ENCODE measurements around the gene EFHD2. TPM values are rescaled to one million over a fixed set of nuclear protein-coding genes. Genes with fewer than 3 reads are reported as not detected.
"Not testable (repeated sequence)": the region's sequence is repeated elsewhere in the genome, so short reads cannot be mapped to it uniquely, and the experiment has no call there.

The EFHD2 gene
- total RNA-seq, 1 donor from 2014 or later: 20.2 TPM

- peak; percentile 43 to 45 for DNase-seq (ENCODE audit: low read depth in 2 of 2)
Observed at GRCh38 chr1:15412175-15412800, 2.6 kb downstream of the EFHD2 start.

GRCh38 chr1:15412843-15413242 is 3.2 kb downstream of the EFHD2 start:
- peak; percentile 38 to 66 for DNase-seq (ENCODE audit: low read depth in 2 of 2)

GRCh38 chr1:15413563-15414444 is 4.1 kb downstream of the EFHD2 start:
- peak in 1 of 2 donors; percentile 43 for DNase-seq (ENCODE audit: low read depth in 2 of 2)

GRCh38 chr1:15414445-15414983 is 4.8 kb downstream of the EFHD2 start:
- no peak for DNase-seq (ENCODE audit: low read depth in 2 of 2)

GRCh38 chr1:15417059-15417934 is 7.6 kb downstream of the EFHD2 start:
- DNase-seq (ENCODE audit: low read depth in 2 of 2): peak; percentile 70 to 84

- DNase-seq (ENCODE audit: low read depth in 2 of 2): peak; percentile 43 to 48
Observed at GRCh38 chr1:15418806-15419515, 9.3 kb downstream of the EFHD2 start.

GRCh38 chr1:15420853-15421465 is 11.3 kb downstream of the EFHD2 start:
- DNase-seq (ENCODE audit: low read depth in 2 of 2): peak in 1 of 2 donors; percentile 26

GRCh38 chr1:15422871-15423270 is 13.2 kb downstream of the EFHD2 start:
- no peak for DNase-seq (ENCODE audit: low read depth in 2 of 2)

GRCh38 chr1:15423355-15424077 is 13.8 kb downstream of the EFHD2 start:
- no peak for DNase-seq (ENCODE audit: low read depth in 2 of 2)

GRCh38 chr1:15424146-15424667 is 14.5 kb downstream of the EFHD2 start:
- no peak for DNase-seq (ENCODE audit: low read depth in 2 of 2)

- DNase-seq (ENCODE audit: low read depth in 2 of 2): no peak
Observed at GRCh38 chr1:15424981-15425380, 15.3 kb downstream of the EFHD2 start.

GRCh38 chr1:15425521-15425920 is 15.8 kb downstream of the EFHD2 start:
- no peak for DNase-seq (ENCODE audit: low read depth in 2 of 2)

GRCh38 chr1:15425958-15426357 is 16.3 kb downstream of the EFHD2 start:
- no peak for DNase-seq (ENCODE audit: low read depth in 2 of 2)

- DNase-seq (ENCODE audit: low read depth in 2 of 2): peak in 1 of 2 donors; percentile 16
Observed at GRCh38 chr1:15426492-15427279, 17.0 kb downstream of the EFHD2 start.

- no peak for DNase-seq (ENCODE audit: low read depth in 2 of 2)
Observed at GRCh38 chr1:15427280-15427666, 17.6 kb downstream of the EFHD2 start.

- DNase-seq (ENCODE audit: low read depth in 2 of 2): not testable (repeated sequence)
Observed at GRCh38 chr1:15428252-15428651, 18.6 kb downstream of the EFHD2 start.

GRCh38 chr1:15428815-15429435 is 19.2 kb downstream of the EFHD2 start:
- no peak for DNase-seq (ENCODE audit: low read depth in 2 of 2)

- peak in 1 of 2 donors; percentile 39 for DNase-seq (ENCODE audit: low read depth in 2 of 2)
Observed at GRCh38 chr1:15429701-15430149, 20.0 kb downstream of the EFHD2 start.

Data from lung microvascular endothelial cell (primary cell).